Cardiac muscle cell (in vitro differentiated cells and primary cell): ENCODE results near the gene LCE7A. TPM values are rescaled to one million over a fixed set of nuclear protein-coding genes. Genes with fewer than 3 reads are reported as not detected.

Source experiments
- DNase-seq, 2 donors: peaks; one replicate each; pipeline versions ENCODE4 v3.0.0 to v3.0.0-alpha.2; 2010 to 2017; ENCODE audit warnings: low read depth in 1 of 2, low spot score in 1 of 2
- H3K27ac ChIP-seq: fragments of 200-600 bp; sonication (generic); 2 replicates; pipeline ENCODE4 v1.5.1; 2016
- H3K27me3 ChIP-seq: fragments of 200-600 bp; sonication (generic); 2 replicates; pipeline ENCODE4 v1.6.0; 2016; ENCODE audit warnings: control low read depth
- H3K36me3 ChIP-seq: fragments of 200-600 bp; sonication (generic); 2 replicates; pipeline ENCODE4 v1.5.1; 2016; ENCODE audit warnings: control low read depth
- H3K4me1 ChIP-seq: fragments of 200-600 bp; sonication (generic); 2 replicates; pipeline ENCODE4 v1.8.1; 2017; ENCODE audit warnings: low read depth, mild to moderate bottlenecking, mixed run types
- H3K4me3 ChIP-seq: fragments of 200-600 bp; sonication (generic); 2 replicates; pipeline ENCODE4 v1.5.1; 2016; ENCODE audit warnings: mild to moderate bottlenecking
- H3K9me3 ChIP-seq: fragments of 200-600 bp; sonication (generic); 2 replicates; pipeline ENCODE4 v1.5.1; 2017; ENCODE audit warnings: low read depth, mild to moderate bottlenecking, control low read depth
- polyA plus RNA-seq: library from polyadenylated mRNA; unstranded; fragments of >200 nt; fragmentation: Nextera tagmentation; extraction: Ambion mirVana; gene quantifications from 2 replicates; pipeline ENCODE4 v1.2.1, GENCODE V29; 2016
- total RNA-seq: library from RNA; depleted of rRNA; stranded (reverse); fragments of >200 nt; gene quantifications from 2 replicates; pipeline ENCODE4 v1.2.3, GENCODE V29; 2016
- TF ChIP-seq, protein P1 (sequence below): IDR thresholded peaks from 2 replicates; pipeline ENCODE4 v1.5.1; 2012; ENCODE audit warnings: low read depth, mild to moderate bottlenecking, low read length

LCE7A gene
- total and polyA plus RNA-seq, 2 experiments from 2014 or later, result not detected

- no peaks in the 10 kb centered on the region for H3K9me3 ChIP-seq
- no peaks in the 10 kb centered on the region for H3K27me3 ChIP-seq
- TF ChIP-seq, protein P1, sequence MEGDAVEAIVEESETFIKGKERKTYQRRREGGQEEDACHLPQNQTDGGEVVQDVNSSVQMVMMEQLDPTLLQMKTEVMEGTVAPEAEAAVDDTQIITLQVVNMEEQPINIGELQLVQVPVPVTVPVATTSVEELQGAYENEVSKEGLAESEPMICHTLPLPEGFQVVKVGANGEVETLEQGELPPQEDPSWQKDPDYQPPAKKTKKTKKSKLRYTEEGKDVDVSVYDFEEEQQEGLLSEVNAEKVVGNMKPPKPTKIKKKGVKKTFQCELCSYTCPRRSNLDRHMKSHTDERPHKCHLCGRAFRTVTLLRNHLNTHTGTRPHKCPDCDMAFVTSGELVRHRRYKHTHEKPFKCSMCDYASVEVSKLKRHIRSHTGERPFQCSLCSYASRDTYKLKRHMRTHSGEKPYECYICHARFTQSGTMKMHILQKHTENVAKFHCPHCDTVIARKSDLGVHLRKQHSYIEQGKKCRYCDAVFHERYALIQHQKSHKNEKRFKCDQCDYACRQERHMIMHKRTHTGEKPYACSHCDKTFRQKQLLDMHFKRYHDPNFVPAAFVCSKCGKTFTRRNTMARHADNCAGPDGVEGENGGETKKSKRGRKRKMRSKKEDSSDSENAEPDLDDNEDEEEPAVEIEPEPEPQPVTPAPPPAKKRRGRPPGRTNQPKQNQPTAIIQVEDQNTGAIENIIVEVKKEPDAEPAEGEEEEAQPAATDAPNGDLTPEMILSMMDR, result no peak
- DNase-seq, result no peak
- H3K4me3 ChIP-seq, result no peak overlapping the region
- no peaks in the 10 kb centered on the region for H3K36me3 ChIP-seq
- no peak overlapping the region for H3K27ac ChIP-seq
- H3K4me1 ChIP-seq, result no peaks in the 10 kb centered on the region
These were observed 11.9 kb downstream of the LCE7A start for GRCh38 chr1:152871731-152872126.

GRCh38 chr1:152873495-152873894 is 13.7 kb downstream of the LCE7A start:
- Histone ChIP-seq H3K27ac (no peak overlapping the region), H3K4me1 (no peaks in the 10 kb centered on the region), H3K27me3 (no peaks in the 10 kb centered on the region), H3K4me3 (no peak overlapping the region), H3K36me3 (no peaks in the 10 kb centered on the region), H3K9me3 (no peaks in the 10 kb centered on the region)
- TF ChIP-seq, protein P1, result no peak
- DNase-seq, result no peak

DNA sequence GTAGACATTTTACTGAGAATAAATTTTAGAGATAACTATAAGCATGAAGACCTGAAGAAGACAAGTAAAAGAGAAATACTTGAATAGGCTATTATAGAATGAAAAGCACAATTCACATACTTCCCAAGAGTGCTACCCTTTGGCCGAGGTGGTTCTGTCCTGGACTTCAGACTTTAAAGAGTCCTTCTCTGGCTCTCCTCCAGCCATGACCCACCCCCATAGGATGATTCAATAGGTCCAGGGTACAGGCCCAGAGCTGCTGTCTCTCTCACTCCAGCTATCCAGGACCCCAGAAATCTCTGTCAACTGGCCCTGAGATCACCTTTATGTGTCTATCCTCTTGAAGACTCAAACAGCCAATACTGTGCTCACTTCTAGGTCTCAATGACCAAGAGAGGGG is 17.0 kb downstream of the LCE7A start:
- H3K27ac ChIP-seq, result no peak overlapping the region
- TF ChIP-seq, protein P1, result no peak
- no peaks in the 10 kb centered on the region for H3K27me3 ChIP-seq

DNA sequence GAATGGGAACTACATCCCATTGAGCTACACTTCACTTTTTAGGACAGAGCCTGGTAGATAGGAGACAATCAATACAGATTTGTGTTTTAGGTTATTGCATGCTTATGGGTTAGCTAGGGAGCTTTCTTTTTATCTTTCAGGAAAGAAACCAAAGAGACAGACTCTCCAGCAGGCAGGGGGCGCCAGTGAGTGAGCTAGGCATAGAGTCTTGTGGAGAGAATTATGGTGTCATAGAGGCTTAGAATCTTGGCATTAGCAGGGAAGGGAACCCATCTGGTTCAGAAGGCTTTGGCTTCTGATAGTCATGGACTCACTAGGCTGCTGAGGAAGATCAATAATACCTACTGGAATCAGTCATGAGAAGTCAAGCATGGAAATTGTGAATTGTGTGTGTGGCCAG is 18.2 kb downstream of the LCE7A start, which contains the start of gene SMCP:
Gene SMCP, plus strand, starts transcription at position 281 of the 400 bp plus-strand sequence. CDS start 6,101 bp downstream, outside the sequence.
- Histone ChIP-seq H3K4me3 (no peak within 1 kb of the TSS), H3K27me3 (no peaks in the 10 kb centered on the region)
- no peak for DNase-seq

More for the DNA sequence above, 17.0 kb downstream of the LCE7A start:
- no peak for DNase-seq
- Histone ChIP-seq H3K9me3 (no peaks in the 10 kb centered on the region), H3K4me3 (no peak overlapping the region), H3K36me3 (no peaks in the 10 kb centered on the region), H3K4me1 (no peaks in the 10 kb centered on the region)

GRCh38 chr1:152879559-152880198 is 19.9 kb downstream of the LCE7A start:
- DNase-seq, result no peak
- no peak overlapping the region for H3K27ac ChIP-seq
- no peaks in the 10 kb centered on the region for H3K4me1 ChIP-seq
- no peak overlapping the region for H3K4me3 ChIP-seq
- TF ChIP-seq, protein P1, result no peak
- no peaks in the 10 kb centered on the region for H3K27me3 ChIP-seq
- H3K9me3 ChIP-seq, result no peaks in the 10 kb centered on the region
- H3K36me3 ChIP-seq, result no peaks in the 10 kb centered on the region

More for the DNA sequence above, 18.2 kb downstream of the LCE7A start, which contains the start of gene SMCP:
- no peaks in the 10 kb centered on the region for H3K36me3 ChIP-seq
- H3K9me3 ChIP-seq, result no peaks in the 10 kb centered on the region
- no peaks in the 10 kb centered on the region for H3K4me1 ChIP-seq
- no peak within 1 kb of the TSS for H3K27ac ChIP-seq
- TF ChIP-seq, protein P1, result no peak
